KMS-11 (cell line): ENCODE measurements around the gene FCN2.

Source experiments
- H2AFZ ChIP-seq: fragments of 200-600 bp; sonication (generic); 2 replicates; pipeline ENCODE4 v1.6.1; 2016; ENCODE audit warnings: antibody characterized with exemption, mixed run types, low read depth
- H3K27ac ChIP-seq: fragments of 200-600 bp; sonication (generic); 2 replicates; pipeline ENCODE4 v1.6.1; 2016; ENCODE audit warnings: mild to moderate bottlenecking, mixed run types
- H3K27me3 ChIP-seq: fragments of 200-600 bp; sonication (generic); 2 replicates; pipeline ENCODE4 v1.6.1; 2017; ENCODE audit warnings: mild to moderate bottlenecking, low read depth, mixed run types, moderate library complexity; ENCODE audit not compliant: insufficient read depth
- H3K36me3 ChIP-seq: fragments of 200-600 bp; sonication (generic); 2 replicates; pipeline ENCODE4 v1.6.1; 2017; ENCODE audit warnings: mild to moderate bottlenecking, mixed run types; ENCODE audit not compliant: insufficient read depth
- H3K4me1 ChIP-seq: fragments of 200-600 bp; sonication (generic); 2 replicates; pipeline ENCODE4 v1.6.1; 2016; ENCODE audit warnings: mild to moderate bottlenecking, low read depth, mixed run types; ENCODE audit not compliant: poor library complexity, severe bottlenecking
- H3K4me2 ChIP-seq: fragments of 200-600 bp; sonication (generic); 2 replicates; pipeline ENCODE4 v1.7.0; 2016; ENCODE audit warnings: mild to moderate bottlenecking, mixed run types
- H3K4me3 ChIP-seq: fragments of 200-600 bp; sonication (generic); IDR thresholded peaks from 2 replicates; pipeline ENCODE4 v1.6.1; 2017; ENCODE audit warnings: low read depth, low read length, mixed read lengths; ENCODE audit not compliant: insufficient read depth
- H3K79me2 ChIP-seq: fragments of 200-600 bp; sonication (generic); 2 replicates; pipeline ENCODE4 v1.6.1; 2016; ENCODE audit warnings: low read depth, mixed run types; ENCODE audit not compliant: insufficient read depth
- H3K9ac ChIP-seq: fragments of 200-600 bp; sonication (generic); 2 replicates; pipeline ENCODE4 v1.6.1; 2016; ENCODE audit warnings: mild to moderate bottlenecking, mixed run types
- H4K20me1 ChIP-seq: fragments of 200-600 bp; sonication (generic); 2 replicates; pipeline ENCODE4 v1.6.1; 2016; ENCODE audit warnings: mild to moderate bottlenecking, mixed run types; ENCODE audit not compliant: insufficient read depth
- CTCF ChIP-seq: fragments of 200-600 bp; sonication (generic); conservative IDR thresholded peaks from 2 replicates; pipeline ENCODE4 v1.6.1; 2017; ENCODE audit warnings: low read depth, mild to moderate bottlenecking, antibody characterized with exemption, low read length, moderate library complexity, mixed read lengths

Gene FCN2

GRCh38 chr9:134895908-134896833 lies 15.6 kb downstream of the FCN2 start:
- Histone ChIP-seq H3K79me2 (no peaks in the 10 kb centered on the region), H3K9ac (no peak overlapping the region), H4K20me1 (no peaks in the 10 kb centered on the region)

GRCh38 chr9:134896834-134897583 lies 16.4 kb downstream of the FCN2 start:
- no peaks in the 10 kb centered on the region for H4K20me1 ChIP-seq
- no peak overlapping the region for H2AFZ ChIP-seq
- no peak overlapping the region for H3K9ac ChIP-seq
- no peaks in the 10 kb centered on the region for H3K4me1 ChIP-seq
- no peak for TF ChIP-seq CTCF
- no peaks in the 10 kb centered on the region for H3K79me2 ChIP-seq
- no peak overlapping the region for H3K4me3 ChIP-seq
- H3K4me2 ChIP-seq, result no peak overlapping the region
- no peaks in the 10 kb centered on the region for H3K36me3 ChIP-seq
- peaks cover 14% of the 10 kb centered on the region; the same call in 1 of the 2 replicates for H3K27me3 ChIP-seq
- H3K27ac ChIP-seq, result no peak overlapping the region

More at GRCh38 chr9:134895908-134896833, 15.6 kb downstream of the FCN2 start:
- H3K36me3 ChIP-seq, result no peaks in the 10 kb centered on the region
- TF ChIP-seq CTCF, result no peak
- H2AFZ ChIP-seq, result no peak overlapping the region
- H3K4me3 ChIP-seq, result no peak overlapping the region
- no peak overlapping the region for H3K4me2 ChIP-seq
- peaks cover 14% of the 10 kb centered on the region; the same call in 1 of the 2 replicates for H3K27me3 ChIP-seq
- no peak overlapping the region for H3K27ac ChIP-seq
- H3K4me1 ChIP-seq, result no peaks in the 10 kb centered on the region

DNA sequence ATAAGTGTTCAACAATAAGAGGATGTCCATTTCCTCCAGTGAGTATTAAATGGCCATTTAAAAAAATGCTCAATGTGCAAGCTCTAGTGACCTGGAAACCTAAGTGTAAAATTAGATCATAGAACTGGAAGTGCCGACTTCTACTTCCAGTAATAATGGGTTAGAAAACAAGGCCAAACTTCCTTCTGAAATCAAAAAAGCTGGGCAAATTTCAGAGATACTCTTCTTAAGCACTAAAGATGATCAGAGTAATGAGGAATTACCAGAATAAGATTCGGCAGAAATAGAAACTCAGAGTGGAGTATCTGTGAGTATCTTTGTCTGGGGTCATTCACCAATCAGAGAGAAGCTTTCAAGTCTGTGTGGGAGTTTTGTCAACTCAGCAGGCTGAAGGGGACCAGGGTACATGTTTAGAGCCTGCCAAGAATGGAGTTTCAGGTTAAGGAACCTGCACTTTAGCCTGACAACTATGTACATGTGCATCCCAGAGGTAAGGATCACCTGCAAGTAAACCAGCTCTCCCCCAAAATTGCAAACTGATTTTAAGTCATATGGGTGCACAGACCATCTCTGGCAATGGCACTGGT lies 17.1 kb downstream of the FCN2 start:
- H3K27ac ChIP-seq, result no peak overlapping the region
- H2AFZ ChIP-seq, result no peak overlapping the region
- no peak for TF ChIP-seq CTCF
- H3K27me3 ChIP-seq, result peaks cover 14% of the 10 kb centered on the region; the same call in 1 of the 2 replicates
- H3K4me1 ChIP-seq, result no peaks in the 10 kb centered on the region
- H3K9ac ChIP-seq, result no peak overlapping the region
- no peaks in the 10 kb centered on the region for H4K20me1 ChIP-seq
- H3K36me3 ChIP-seq, result no peaks in the 10 kb centered on the region
- no peak overlapping the region for H3K4me2 ChIP-seq
- H3K79me2 ChIP-seq, result no peaks in the 10 kb centered on the region
- H3K4me3 ChIP-seq, result no peak overlapping the region

DNA sequence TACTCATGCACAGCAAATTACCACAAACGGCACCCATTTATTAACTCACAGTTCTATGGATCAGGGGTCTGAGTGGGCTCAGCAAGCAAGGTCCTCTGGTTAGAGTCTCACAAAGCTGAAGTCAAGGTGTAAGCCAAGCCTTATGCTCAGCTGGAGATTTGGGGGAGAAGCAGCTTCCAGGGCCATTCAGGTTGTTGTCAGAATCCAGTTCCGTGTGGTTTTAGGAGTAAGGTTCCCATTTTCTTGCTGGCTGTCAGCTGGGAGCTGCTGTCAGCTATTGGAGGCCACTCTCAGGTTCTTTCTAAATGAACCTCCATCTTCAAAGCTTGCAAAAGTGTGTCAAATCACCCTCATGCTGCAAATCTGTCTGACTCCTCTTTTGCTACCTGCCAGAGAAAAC lies 17.7 kb downstream of the FCN2 start:
- Histone ChIP-seq H3K4me1 (no peaks in the 10 kb centered on the region), H3K27ac (no peak overlapping the region), H3K27me3 (peaks cover 14% of the 10 kb centered on the region; the same call in 1 of the 2 replicates), H3K4me2 (no peak overlapping the region), H2AFZ (no peak overlapping the region), H3K36me3 (no peaks in the 10 kb centered on the region), H3K4me3 (no peak overlapping the region), H3K79me2 (no peaks in the 10 kb centered on the region), H3K9ac (no peak overlapping the region), H4K20me1 (no peaks in the 10 kb centered on the region)
- TF ChIP-seq CTCF, result no peak
